Mesendoderm (in vitro differentiated cells): ENCODE data around the gene CACNA1S.

Source experiments
- DNase-seq: peaks from one replicate; pipeline ENCODE4 v3.0.0; 2013
- H2AK5ac ChIP-seq: 2 replicates; pipeline ENCODE4 v1.6.1; 2013; ENCODE audit warnings: low read length, inconsistent platforms
- H2BK120ac ChIP-seq: 2 replicates; pipeline ENCODE4 v1.6.1; 2013; ENCODE audit warnings: low read depth, mild to moderate bottlenecking, low read length, moderate library complexity, mixed read lengths
- H2BK15ac ChIP-seq: replicated peaks from 2 replicates; pipeline ENCODE4 v1.6.1; 2013; ENCODE audit warnings: low read depth, mild to moderate bottlenecking, moderate library complexity
- H2BK5ac ChIP-seq: 2 replicates; pipeline ENCODE4 v1.6.1; 2013; ENCODE audit warnings: low read length, inconsistent platforms
- H3K18ac ChIP-seq: 2 replicates; pipeline ENCODE4 v1.6.1; 2013; ENCODE audit warnings: mild to moderate bottlenecking, low read length, mixed read lengths
- H3K23ac ChIP-seq: one replicate; pipeline ENCODE4 v1.6.1; 2013; ENCODE audit warnings: low read length
- H3K27ac ChIP-seq: 2 replicates; pipeline ENCODE4 v1.5.1; 2013; ENCODE audit warnings: low read depth, mild to moderate bottlenecking, inconsistent platforms, low read length, moderate library complexity
- H3K27me3 ChIP-seq: 2 replicates; pipeline ENCODE4 v1.6.1; 2013; ENCODE audit warnings: low read length, control low read depth, mild to moderate bottlenecking, inconsistent platforms; ENCODE audit not compliant: insufficient read depth, poor library complexity
- H3K36me3 ChIP-seq: 2 replicates; pipeline ENCODE4 v1.6.1; 2013; ENCODE audit warnings: low read length, inconsistent platforms; ENCODE audit not compliant: control insufficient read depth, insufficient read depth
- H3K4ac ChIP-seq: one replicate; pipeline ENCODE4 v1.6.1; 2013; ENCODE audit warnings: low read depth, mild to moderate bottlenecking, low read length, moderate library complexity
- H3K4me1 ChIP-seq: 2 replicates; pipeline ENCODE4 v1.6.1; 2013; ENCODE audit warnings: low read depth, low read length, inconsistent platforms; ENCODE audit not compliant: control insufficient read depth
- H3K4me2 ChIP-seq: 2 replicates; pipeline ENCODE4 v1.6.1; 2013; ENCODE audit warnings: low read length
- H3K4me3 ChIP-seq: 2 replicates; pipeline ENCODE4 v1.5.1; 2013; ENCODE audit warnings: mild to moderate bottlenecking, low read length
- H3K56ac ChIP-seq: one replicate; pipeline ENCODE4 v1.6.1; 2013; ENCODE audit warnings: low read length
- H3K79me1 ChIP-seq: 2 replicates; pipeline ENCODE4 v1.6.1; 2013; ENCODE audit warnings: low read length, inconsistent platforms
- H3K79me2 ChIP-seq: 2 replicates; pipeline ENCODE4 v1.6.1; 2013; ENCODE audit warnings: mild to moderate bottlenecking, low read length; ENCODE audit not compliant: control insufficient read depth, insufficient read depth
- H3K9ac ChIP-seq: 2 replicates; pipeline ENCODE4 v1.6.1; 2013; ENCODE audit warnings: low read length, inconsistent platforms
- H4K5ac ChIP-seq: one replicate; pipeline ENCODE4 v1.6.1; 2013; ENCODE audit warnings: low read length
- H4K8ac ChIP-seq: one replicate; pipeline ENCODE4 v1.6.1; 2013; ENCODE audit warnings: low read depth, mild to moderate bottlenecking, control low read depth, low read length, moderate library complexity
- WGBS: extraction: QIAGEN DNeasy Blood & Tissue Kit; methylation state at CpG from one replicate; pipeline ENCODE4 v1.1.7; 2013; ENCODE audit warnings: low lambda C conversion rate, missing lambda C conversion rate; ENCODE audit not compliant: insufficient coverage; ENCODE audit errors: extremely low coverage; 5-methylcytosine and 5-hydroxymethylcytosine counted together

CACNA1S gene

DNA sequence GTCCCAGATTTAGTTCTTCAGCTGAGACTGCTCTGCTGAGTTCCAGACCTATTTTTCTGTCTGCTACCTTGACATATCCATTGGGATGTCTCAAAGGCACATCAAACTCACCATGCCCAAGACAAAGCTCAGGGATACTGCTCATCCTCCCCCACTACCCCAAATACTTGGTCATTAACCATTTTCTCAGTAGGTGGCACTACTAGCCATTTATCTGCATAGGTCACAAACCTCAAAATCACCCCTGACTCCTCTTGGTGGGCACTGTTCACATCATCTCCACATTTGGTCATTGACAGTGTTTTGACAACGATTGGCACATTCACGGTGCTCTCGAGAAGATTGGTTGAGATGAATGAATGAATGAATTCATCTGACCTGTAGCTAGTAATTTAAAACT, 32.1 kb downstream of the CACNA1S start:
- Histone ChIP-seq H3K18ac (no peak overlapping the region), H3K4me2 (no peak overlapping the region), H3K23ac (no peak overlapping the region), H3K36me3 (no peaks in the 10 kb centered on the region), H3K9ac (no peak overlapping the region), H3K4me1 (no peaks in the 10 kb centered on the region), H2BK120ac (no peak overlapping the region), H3K79me1 (no peaks in the 10 kb centered on the region), H3K56ac (no peak overlapping the region), H3K4ac (no peak overlapping the region), H4K5ac (no peak overlapping the region), H3K4me3 (no peak overlapping the region), H4K8ac (no peak overlapping the region), H3K27ac (no peak overlapping the region), H3K27me3 (no peaks in the 10 kb centered on the region), H3K79me2 (no peaks in the 10 kb centered on the region), H2BK15ac (no peak overlapping the region), H2AK5ac (no peak overlapping the region), H2BK5ac (no peak overlapping the region)
- no CpG with 5 or more reads among the region's 3 CpGs for WGBS
- DNase-seq: no peak

DNA sequence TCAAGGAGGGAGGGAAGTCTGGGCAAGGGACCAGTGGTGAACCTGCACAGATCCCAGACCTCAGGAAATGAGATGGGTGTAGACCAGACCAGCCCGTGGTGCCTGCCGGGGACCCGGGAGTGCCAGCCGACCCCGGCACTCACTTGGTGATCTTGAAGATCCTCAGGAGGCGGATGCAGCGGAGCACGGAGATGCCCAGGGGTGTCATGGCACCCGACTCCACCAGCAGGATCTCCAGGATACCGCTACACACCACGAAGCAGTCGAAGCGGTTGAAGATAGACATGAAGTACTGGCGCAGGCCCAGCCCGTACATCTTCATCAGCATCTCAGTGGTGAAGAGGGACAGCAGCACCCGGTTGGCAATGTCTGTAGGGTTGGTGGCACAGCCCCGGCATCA, 34.5 kb downstream of the CACNA1S start:
- no peak for DNase-seq
- Histone ChIP-seq H3K4me1 (no peaks in the 10 kb centered on the region), H2BK15ac (no peak overlapping the region), H3K23ac (no peak overlapping the region), H3K79me2 (no peaks in the 10 kb centered on the region), H3K56ac (no peak overlapping the region), H3K27ac (no peak overlapping the region), H4K5ac (no peak overlapping the region), H3K79me1 (no peaks in the 10 kb centered on the region), H3K36me3 (no peaks in the 10 kb centered on the region), H2AK5ac (no peak overlapping the region), H3K27me3 (no peaks in the 10 kb centered on the region), H3K4me3 (no peak overlapping the region), H3K4ac (no peak overlapping the region), H2BK5ac (no peak overlapping the region), H4K8ac (no peak overlapping the region), H3K18ac (no peak overlapping the region), H3K9ac (no peak overlapping the region), H2BK120ac (no peak overlapping the region), H3K4me2 (no peak overlapping the region)
- no CpG with 5 or more reads among the region's 17 CpGs for WGBS

DNA sequence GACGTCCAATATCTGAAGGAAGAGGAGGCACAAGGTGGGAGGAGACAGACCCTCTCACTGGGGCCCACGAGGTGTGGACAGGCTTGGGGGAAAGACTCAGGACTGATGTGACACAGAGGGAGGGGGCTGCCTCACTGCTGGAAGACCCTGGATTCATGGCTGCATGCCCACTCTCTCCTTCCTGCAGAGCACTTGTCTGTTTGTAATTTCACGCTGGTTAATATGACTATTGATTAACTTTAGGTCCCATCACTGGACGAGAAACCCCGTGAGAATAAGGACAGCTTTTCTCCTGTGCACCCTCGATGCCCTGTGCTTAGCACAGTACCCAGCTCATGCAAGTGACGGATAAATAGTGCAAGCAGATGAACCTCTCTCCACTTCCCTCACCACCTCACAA, 35.1 kb downstream of the CACNA1S start:
- Histone ChIP-seq H3K36me3 (no peaks in the 10 kb centered on the region), H2BK5ac (no peak overlapping the region), H2BK15ac (no peak overlapping the region), H3K9ac (no peak overlapping the region), H3K23ac (no peak overlapping the region), H3K4ac (no peak overlapping the region), H3K79me2 (no peaks in the 10 kb centered on the region), H2AK5ac (no peak overlapping the region), H2BK120ac (no peak overlapping the region), H3K79me1 (no peaks in the 10 kb centered on the region), H3K4me3 (no peak overlapping the region), H3K56ac (no peak overlapping the region), H3K27me3 (no peaks in the 10 kb centered on the region), H3K27ac (no peak overlapping the region), H3K4me1 (no peaks in the 10 kb centered on the region), H4K8ac (no peak overlapping the region), H4K5ac (no peak overlapping the region), H3K18ac (no peak overlapping the region), H3K4me2 (no peak overlapping the region)
- WGBS: no CpG with 5 or more reads among the region's 7 CpGs
- DNase-seq: no peak

DNA sequence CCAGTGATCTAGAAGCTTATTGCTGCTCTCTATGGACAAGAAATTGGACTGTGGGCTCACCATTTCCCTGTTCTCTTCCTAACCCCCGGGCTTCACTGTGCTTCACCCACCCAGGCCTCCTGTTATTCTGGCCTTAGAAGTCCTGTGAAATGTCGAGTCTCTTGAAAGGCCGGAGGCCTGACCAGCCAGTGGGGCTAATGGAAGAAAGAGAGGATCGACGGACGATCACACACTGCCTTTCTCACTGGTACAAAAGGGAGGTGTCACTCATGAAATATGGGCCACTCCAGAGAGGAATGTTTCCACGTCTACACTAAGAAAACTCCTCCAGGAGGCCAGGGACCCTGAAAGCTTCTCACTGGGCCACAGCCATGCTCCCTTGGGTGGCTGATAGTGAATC, 36.1 kb downstream of the CACNA1S start:
- H2BK15ac ChIP-seq: no peak overlapping the region
- no peak overlapping the region for H3K23ac ChIP-seq
- WGBS: no CpG with 5 or more reads among the region's 7 CpGs

DNA sequence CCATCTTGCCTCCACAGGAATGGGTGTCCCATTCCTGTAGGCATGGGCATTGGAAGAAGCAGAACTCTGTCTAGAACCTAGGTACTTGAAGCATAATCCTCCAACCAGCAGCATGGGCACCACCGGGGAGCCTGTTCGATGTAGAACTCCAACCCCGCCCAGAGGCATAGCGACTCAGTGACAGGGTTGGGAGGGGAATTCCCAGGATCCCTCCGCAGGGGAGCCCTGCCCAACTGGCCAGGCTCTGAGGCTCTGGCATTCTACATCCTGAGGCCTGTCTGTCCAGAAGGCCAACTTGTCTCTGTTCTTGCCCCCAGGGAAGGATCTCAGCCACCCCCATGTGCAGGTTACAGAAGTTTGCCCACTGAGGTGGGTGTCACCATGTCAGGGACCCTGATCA, 38.2 kb downstream of the CACNA1S start:
- no peak overlapping the region for H4K8ac ChIP-seq
- H2BK120ac ChIP-seq: no peak overlapping the region
- H3K4me3 ChIP-seq: no peak overlapping the region
- H3K4me2 ChIP-seq: no peak overlapping the region
- H3K4me1 ChIP-seq: no peaks in the 10 kb centered on the region
- H3K9ac ChIP-seq: no peak overlapping the region
- WGBS: no CpG with 5 or more reads among the region's 5 CpGs
- no peak overlapping the region for H2AK5ac ChIP-seq
- H3K79me1 ChIP-seq: no peaks in the 10 kb centered on the region
- no peak overlapping the region for H3K23ac ChIP-seq
- H3K56ac ChIP-seq: no peak overlapping the region
- H3K27ac ChIP-seq: no peak overlapping the region
- H2BK5ac ChIP-seq: no peak overlapping the region
- H2BK15ac ChIP-seq: no peak overlapping the region
- no peaks in the 10 kb centered on the region for H3K27me3 ChIP-seq
- no peak overlapping the region for H3K4ac ChIP-seq
- no peak overlapping the region for H4K5ac ChIP-seq
- H3K18ac ChIP-seq: no peak overlapping the region
- no peak for DNase-seq
- H3K36me3 ChIP-seq: no peaks in the 10 kb centered on the region
- H3K79me2 ChIP-seq: no peaks in the 10 kb centered on the region

More for the DNA sequence above, 36.1 kb downstream of the CACNA1S start:
- Histone ChIP-seq H3K27ac (no peak overlapping the region), H3K27me3 (no peaks in the 10 kb centered on the region), H2BK120ac (no peak overlapping the region), H3K18ac (no peak overlapping the region), H3K56ac (no peak overlapping the region), H3K79me1 (no peaks in the 10 kb centered on the region), H3K9ac (no peak overlapping the region), H3K79me2 (no peaks in the 10 kb centered on the region), H3K4me1 (no peaks in the 10 kb centered on the region), H3K4me2 (no peak overlapping the region), H3K36me3 (no peaks in the 10 kb centered on the region), H2BK5ac (no peak overlapping the region), H3K4ac (no peak overlapping the region), H3K4me3 (no peak overlapping the region), H4K5ac (no peak overlapping the region), H2AK5ac (no peak overlapping the region), H4K8ac (no peak overlapping the region)
- no peak for DNase-seq

DNA sequence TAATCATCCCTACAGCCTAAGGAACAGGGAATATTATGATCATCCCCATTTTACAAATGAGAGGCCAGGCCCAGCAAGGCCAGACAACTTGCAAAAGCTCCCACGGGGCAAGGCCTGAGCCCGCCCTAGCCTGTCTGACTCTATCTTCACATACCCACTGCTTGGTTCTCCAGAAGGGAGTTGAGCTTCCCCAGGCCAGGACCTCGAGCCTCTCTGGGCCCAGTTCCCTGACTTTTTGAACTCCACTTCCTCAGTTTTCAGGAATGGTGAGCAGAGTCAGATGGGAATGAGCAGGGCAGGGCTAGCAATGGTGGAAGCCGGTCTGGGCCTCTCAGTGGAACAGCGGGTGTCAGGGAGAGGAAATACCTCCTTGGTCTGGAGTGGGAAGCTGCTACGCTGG, 39.3 kb downstream of the CACNA1S start:
- H2BK15ac ChIP-seq: no peak overlapping the region
- no peaks in the 10 kb centered on the region for H3K4me1 ChIP-seq
- H3K79me2 ChIP-seq: no peaks in the 10 kb centered on the region
- no peak overlapping the region for H4K8ac ChIP-seq
- WGBS: no CpG with 5 or more reads among the region's 6 CpGs
- no peak overlapping the region for H2BK5ac ChIP-seq
- H3K27ac ChIP-seq: no peak overlapping the region
- no peaks in the 10 kb centered on the region for H3K27me3 ChIP-seq
- H3K36me3 ChIP-seq: no peaks in the 10 kb centered on the region
- no peak overlapping the region for H3K9ac ChIP-seq
- no peak overlapping the region for H3K56ac ChIP-seq
- H3K4ac ChIP-seq: no peak overlapping the region
- H3K79me1 ChIP-seq: no peaks in the 10 kb centered on the region
- no peak overlapping the region for H2AK5ac ChIP-seq
- H4K5ac ChIP-seq: no peak overlapping the region
- no peak overlapping the region for H3K18ac ChIP-seq
- no peak overlapping the region for H2BK120ac ChIP-seq
- no peak overlapping the region for H3K23ac ChIP-seq
- no peak for DNase-seq
- no peak overlapping the region for H3K4me3 ChIP-seq
- H3K4me2 ChIP-seq: no peak overlapping the region
